Stomach smooth muscle (tissue), 2 donors: ENCODE results near the gene NFAM1.

Source experiments
- H3K27ac ChIP-seq: one replicate; pipeline ENCODE4 v1.7.0; 2013; ENCODE audit warnings: mild to moderate bottlenecking, low read length, inconsistent platforms
- H3K27me3 ChIP-seq, 2 donors: one replicate each; pipeline ENCODE4 v1.7.0; 2013; ENCODE audit warnings: low read length in 2 of 2; ENCODE audit not compliant: insufficient read depth in 2 of 2, control insufficient read depth in 1 of 2
- H3K36me3 ChIP-seq, 2 donors: one replicate each; pipeline ENCODE4 v1.7.0; 2013; ENCODE audit warnings: low read length in 2 of 2; ENCODE audit not compliant: control insufficient read depth in 2 of 2, insufficient read depth in 2 of 2
- H3K4me1 ChIP-seq: one replicate; pipeline ENCODE4 v1.7.0; 2013; ENCODE audit warnings: low read length; ENCODE audit not compliant: control insufficient read depth, insufficient read depth
- H3K4me3 ChIP-seq, 2 donors: one replicate each; pipeline ENCODE4 v1.7.0; 2013; ENCODE audit warnings: low read length in 2 of 2
- H3K9ac ChIP-seq, 2 donors: one replicate each; pipeline ENCODE4 v1.7.0; 2013; ENCODE audit warnings: low read length in 2 of 2, mild to moderate bottlenecking in 1 of 2
- H3K9me3 ChIP-seq, 2 donors: one replicate each; pipeline ENCODE4 v1.7.0; 2013; ENCODE audit warnings: low read length in 2 of 2; ENCODE audit not compliant: control insufficient read depth in 2 of 2
- donor health status: healthy.
- donor health status: Pancreatic carcinoma.

NFAM1 gene

GRCh38 chr22:42376711-42377554 lies 55.3 kb downstream of the NFAM1 start:
- Histone ChIP-seq H3K27ac (no peak overlapping the region), H3K4me1 (peaks cover 4% of the 10 kb centered on the region), H3K27me3 (no peaks in the 10 kb centered on the region), H3K9me3 (no peaks in the 10 kb centered on the region), H3K9ac (no peak overlapping the region), H3K4me3 (no peak overlapping the region), H3K36me3 (no peaks in the 10 kb centered on the region)

DNA sequence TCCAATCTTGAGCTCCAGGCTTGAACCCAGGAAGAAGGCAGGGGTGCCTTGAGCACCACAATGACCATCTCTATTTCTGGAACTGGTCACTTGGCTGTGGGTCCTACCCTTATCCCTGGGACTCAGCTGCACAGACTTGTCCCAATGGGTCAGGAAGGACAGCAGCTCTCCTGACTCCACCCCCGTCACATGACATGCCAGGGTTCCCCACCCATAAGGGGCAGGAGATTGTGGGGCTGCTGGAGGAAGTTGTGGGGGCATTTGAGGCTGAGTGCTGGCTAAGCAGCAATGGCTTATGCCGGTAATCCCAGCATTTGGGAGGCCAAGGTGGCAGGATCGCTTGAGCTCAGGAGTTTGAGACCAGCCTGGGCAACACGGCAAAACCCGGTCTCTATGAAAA lies 56.2 kb downstream of the NFAM1 start:
- no peak overlapping the region for H3K4me3 ChIP-seq
- H3K27ac ChIP-seq = no peak overlapping the region
- H3K9ac ChIP-seq = no peak overlapping the region
- peaks cover 4% of the 10 kb centered on the region for H3K4me1 ChIP-seq
- no peaks in the 10 kb centered on the region for H3K27me3 ChIP-seq
- H3K36me3 ChIP-seq = no peaks in the 10 kb centered on the region
- H3K9me3 ChIP-seq = no peaks in the 10 kb centered on the region

GRCh38 chr22:42372976-42373375 lies 59.2 kb downstream of the NFAM1 start:
- H3K4me3 ChIP-seq = no peak overlapping the region
- H3K4me1 ChIP-seq = peaks cover 19% of the 10 kb centered on the region
- no peak overlapping the region for H3K27ac ChIP-seq
- H3K27me3 ChIP-seq = no peaks in the 10 kb centered on the region
- no peak overlapping the region for H3K9ac ChIP-seq
- H3K36me3 ChIP-seq = no peaks in the 10 kb centered on the region
- H3K9me3 ChIP-seq = no peaks in the 10 kb centered on the region

GRCh38 chr22:42371501-42371900 lies 60.7 kb downstream of the NFAM1 start:
- Histone ChIP-seq H3K27ac (no peak overlapping the region), H3K27me3 (no peaks in the 10 kb centered on the region), H3K4me1 (peaks cover 34% of the 10 kb centered on the region), H3K9me3 (no peaks in the 10 kb centered on the region), H3K9ac (no peak overlapping the region), H3K4me3 (no peak overlapping the region), H3K36me3 (no peaks in the 10 kb centered on the region)

GRCh38 chr22:42371099-42371498 lies 61.1 kb downstream of the NFAM1 start:
- H3K27ac ChIP-seq = no peak overlapping the region
- no peak overlapping the region for H3K4me3 ChIP-seq
- H3K27me3 ChIP-seq = no peaks in the 10 kb centered on the region
- H3K4me1 ChIP-seq = peaks cover 36% of the 10 kb centered on the region
- no peaks in the 10 kb centered on the region for H3K36me3 ChIP-seq
- no peaks in the 10 kb centered on the region for H3K9me3 ChIP-seq
- no peak overlapping the region for H3K9ac ChIP-seq

DNA sequence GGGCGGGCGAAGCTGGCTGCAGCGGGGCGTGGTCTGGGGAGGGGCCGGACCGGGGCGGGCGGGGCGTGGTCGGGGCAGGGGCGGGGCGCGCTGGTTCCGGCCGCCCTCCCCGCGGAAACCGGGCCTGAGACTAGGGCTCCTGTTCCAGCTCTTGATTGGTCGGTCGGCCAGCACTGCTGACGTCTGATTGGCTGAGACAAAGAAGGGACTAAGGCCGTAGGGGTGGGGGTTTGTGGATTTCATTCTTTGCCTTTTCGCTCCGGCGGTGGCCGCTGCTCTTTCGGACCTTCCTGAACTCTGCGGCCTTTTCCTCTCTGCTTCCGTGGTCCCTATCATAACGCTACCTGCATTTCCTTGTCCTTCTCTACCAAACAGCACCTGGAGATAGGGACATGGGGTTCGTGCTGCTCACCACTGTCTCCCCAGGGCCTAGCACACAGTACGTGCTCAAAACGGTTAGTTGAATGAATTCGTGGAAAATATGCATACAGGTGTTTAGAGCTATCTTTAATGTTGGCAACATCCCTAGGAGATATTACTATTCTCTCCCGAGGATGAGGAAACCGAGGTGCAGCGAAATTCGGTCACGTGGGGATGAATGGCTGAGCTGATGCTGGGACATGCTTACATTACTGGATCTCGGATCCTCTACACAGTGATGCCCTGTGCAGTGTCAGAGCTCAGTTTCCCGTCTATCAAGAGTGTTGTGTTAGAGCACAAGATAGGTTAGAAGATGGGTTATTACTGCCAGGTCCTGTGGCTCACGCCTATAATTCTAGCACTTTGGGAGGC lies 62.8 kb downstream of the NFAM1 start:
- Histone ChIP-seq H3K27ac (no peak overlapping the region), H3K4me1 (peaks cover 50% of the 10 kb centered on the region)

DNA sequence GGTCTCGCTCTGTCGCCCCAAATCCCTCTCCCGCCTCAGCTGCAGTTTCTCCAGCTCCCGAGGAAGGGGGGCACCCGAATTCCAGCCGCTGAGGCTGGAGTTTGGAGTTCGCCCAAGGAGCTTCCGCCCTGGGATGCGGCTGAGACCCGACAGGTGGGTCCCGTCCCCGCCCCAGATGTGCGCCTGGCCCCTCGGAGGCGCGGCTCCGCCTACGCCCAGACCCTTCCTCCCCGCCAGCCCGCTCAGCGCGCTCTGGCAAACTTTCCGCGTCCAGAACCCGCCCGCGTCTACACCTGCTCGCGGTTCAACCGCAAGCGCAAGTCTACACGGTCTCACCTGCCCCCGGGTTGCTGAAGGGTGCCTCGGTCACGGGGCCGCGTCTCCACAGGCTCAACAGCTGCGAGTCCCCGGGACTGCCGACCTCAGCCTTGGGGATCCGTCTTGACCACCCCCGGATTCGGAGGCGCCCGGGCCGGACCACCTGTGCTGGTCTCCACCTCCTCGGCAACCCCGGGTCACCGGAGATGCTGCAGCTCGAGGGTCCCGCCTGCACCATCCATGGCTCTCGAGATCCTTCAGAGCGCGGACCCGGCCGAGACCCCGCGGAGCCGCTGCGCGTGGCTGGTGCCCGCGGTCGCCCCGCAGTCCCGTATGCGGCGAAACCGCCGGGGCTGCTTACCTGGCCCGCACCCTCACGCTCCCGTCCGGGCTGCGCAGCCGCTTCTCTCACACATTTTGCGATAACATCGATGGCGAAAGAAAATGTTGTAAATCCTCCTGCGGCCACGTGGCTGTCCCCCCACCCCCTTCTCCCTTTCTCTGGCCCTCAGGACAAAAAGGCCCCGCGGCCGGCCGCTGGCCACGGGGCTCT lies 63.6 kb downstream of the NFAM1 start:
- Histone ChIP-seq H3K27ac (peak overlapping the region; percentile 79), H3K4me3 (peak overlapping the region; percentile 84 to 85), H3K9me3 (no peaks in the 10 kb centered on the region), H3K27me3 (no peaks in the 10 kb centered on the region), H3K4me1 (peaks cover 51% of the 10 kb centered on the region), H3K36me3 (no peaks in the 10 kb centered on the region), H3K9ac (peak overlapping the region; percentile 51 to 59)

More for the DNA sequence above, 62.8 kb downstream of the NFAM1 start:
- H3K4me3 ChIP-seq = peak overlapping the region; percentile 85 to 91
- H3K36me3 ChIP-seq = no peaks in the 10 kb centered on the region
- peak overlapping the region; percentile 39 to 78 for H3K9ac ChIP-seq
- no peaks in the 10 kb centered on the region for H3K27me3 ChIP-seq
- no peaks in the 10 kb centered on the region for H3K9me3 ChIP-seq

GRCh38 chr22:42367980-42368378 lies 64.2 kb downstream of the NFAM1 start:
- peaks cover 51% of the 10 kb centered on the region for H3K4me1 ChIP-seq
- no peaks in the 10 kb centered on the region for H3K27me3 ChIP-seq
- peak overlapping the region; percentile 36 to 59 for H3K9ac ChIP-seq
- no peaks in the 10 kb centered on the region for H3K36me3 ChIP-seq
- no peaks in the 10 kb centered on the region for H3K9me3 ChIP-seq
- peak overlapping the region; percentile 84 to 85 for H3K4me3 ChIP-seq
- peak overlapping the region; percentile 79 for H3K27ac ChIP-seq

DNA sequence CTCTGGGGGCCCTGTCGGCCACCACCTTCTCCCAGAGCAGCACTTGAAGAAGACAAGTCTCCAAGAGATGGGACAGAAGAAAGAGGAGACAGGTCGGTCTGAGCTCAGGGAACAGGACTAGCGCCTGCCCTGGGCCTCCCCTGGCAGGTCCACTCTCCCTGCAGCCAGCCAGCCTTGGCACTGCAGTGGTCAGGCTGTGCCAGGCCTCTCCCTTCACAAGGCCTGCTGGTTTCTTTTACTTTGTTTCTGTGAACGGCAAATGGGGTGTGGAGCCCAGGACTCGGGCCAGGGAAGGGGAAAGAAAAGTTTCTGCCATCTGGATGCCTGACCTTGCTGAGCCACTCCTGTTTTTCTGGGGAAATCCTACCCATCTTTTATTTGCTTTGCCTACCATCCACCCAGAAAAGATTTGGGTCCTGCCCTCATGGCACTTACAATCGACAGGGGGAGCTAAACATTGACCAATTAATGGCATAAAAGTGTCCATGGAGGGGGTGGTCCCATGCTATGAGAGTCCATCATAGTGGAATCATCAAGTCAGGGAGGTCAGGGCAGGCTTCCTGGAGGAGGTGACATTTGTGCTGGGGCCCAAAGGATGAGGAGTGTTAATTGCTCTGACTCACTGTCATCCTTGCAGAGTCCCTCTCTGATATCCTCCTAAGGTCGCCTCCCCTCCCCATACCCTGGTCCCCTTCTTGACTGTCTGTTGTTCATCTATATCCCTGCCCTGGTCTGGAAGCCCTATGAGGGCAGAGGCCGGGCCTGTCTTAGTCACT lies 65.2 kb downstream of the NFAM1 start:
- no peaks in the 10 kb centered on the region for H3K27me3 ChIP-seq
- peaks cover 51% of the 10 kb centered on the region for H3K4me1 ChIP-seq
- peak overlapping the region in 1 of 2 donors; percentile 42 for H3K9ac ChIP-seq
- no peaks in the 10 kb centered on the region for H3K9me3 ChIP-seq
- no peaks in the 10 kb centered on the region for H3K36me3 ChIP-seq
- peak overlapping the region; percentile 84 to 85 for H3K4me3 ChIP-seq
- H3K27ac ChIP-seq = peak overlapping the region; percentile 79
